HUES64 (cell line): ENCODE data around the gene EFL1.
"Not testable (repeated sequence)": the region's sequence is repeated elsewhere in the genome, so short reads cannot be mapped to it uniquely, and the experiment has no call there.

ENCODE experiments used
- H3K27ac ChIP-seq: 2 replicates; pipeline ENCODE4 v1.7.0; 2013; ENCODE audit warnings: low read depth, low read length, inconsistent platforms
- H3K27me3 ChIP-seq: 2 replicates; pipeline ENCODE4 v1.6.1; 2013; ENCODE audit warnings: mild to moderate bottlenecking, low read length; ENCODE audit not compliant: insufficient read depth
- H3K36me3 ChIP-seq: 2 replicates; pipeline ENCODE4 v1.6.1; 2013; ENCODE audit warnings: mild to moderate bottlenecking, low read length; ENCODE audit not compliant: insufficient read depth
- H3K4me1 ChIP-seq: 2 replicates; pipeline ENCODE4 v1.6.1; 2013; ENCODE audit warnings: mild to moderate bottlenecking, low read length, moderate library complexity; ENCODE audit not compliant: insufficient read depth
- H3K4me3 ChIP-seq: 2 replicates; pipeline ENCODE4 v1.5.1; 2013; ENCODE audit warnings: mild to moderate bottlenecking, low read length, moderate library complexity
- H3K9ac ChIP-seq: 2 replicates; pipeline ENCODE4 v1.6.1; 2013; ENCODE audit warnings: mild to moderate bottlenecking, low read depth, low read length
- H3K9me3 ChIP-seq: 2 replicates; pipeline ENCODE4 v1.6.1; 2013; ENCODE audit warnings: low read depth, low read length; ENCODE audit not compliant: insufficient read depth
- WGBS: fragments of 150-250, 120-280 bp; methylation state at CpG from one replicate; pipeline ENCODE4 v1.1.7; 2013; ENCODE audit warnings: missing lambda C conversion rate; 5-methylcytosine and 5-hydroxymethylcytosine counted together

The EFL1 gene

GRCh38 chr15:82300326-82300725 is 37.8 kb upstream of the EFL1 start:
- WGBS: 91% methylated on average over 6 of the region's 6 CpGs

GRCh38 chr15:82299511-82299914 is 37.0 kb upstream of the EFL1 start:
- H3K4me3 ChIP-seq, H3K27me3 ChIP-seq, H3K36me3 ChIP-seq, H3K4me1 ChIP-seq, H3K9me3 ChIP-seq, H3K27ac ChIP-seq, H3K9ac ChIP-seq: not testable (repeated sequence)
- WGBS: 92% methylated on average over 3 of the region's 6 CpGs

More at GRCh38 chr15:82300326-82300725, 37.8 kb upstream of the EFL1 start:
- not testable (repeated sequence) for H3K4me3 ChIP-seq, H3K4me1 ChIP-seq, H3K27ac ChIP-seq, H3K9ac ChIP-seq, H3K36me3 ChIP-seq, H3K27me3 ChIP-seq, H3K9me3 ChIP-seq

GRCh38 chr15:82298520-82298919 is 36.0 kb upstream of the EFL1 start:
- H3K4me3 ChIP-seq: no peak overlapping the region
- 98% methylated on average over 44 of the region's 44 CpGs for WGBS
- no peaks in the 10 kb centered on the region for H3K27me3 ChIP-seq
- H3K9ac ChIP-seq: no peak overlapping the region
- H3K4me1 ChIP-seq: peaks cover 6% of the 10 kb centered on the region; the same call in 1 of the 2 replicates
- H3K27ac ChIP-seq: no peak overlapping the region
- H3K36me3 ChIP-seq: no peaks in the 10 kb centered on the region
- H3K9me3 ChIP-seq: no peaks in the 10 kb centered on the region

GRCh38 chr15:82298032-82298431 is 35.5 kb upstream of the EFL1 start:
- 96% methylated on average over 13 of the region's 13 CpGs for WGBS
- Histone ChIP-seq H3K9ac (no peak overlapping the region), H3K36me3 (no peaks in the 10 kb centered on the region), H3K4me3 (no peak overlapping the region), H3K27ac (no peak overlapping the region), H3K27me3 (no peaks in the 10 kb centered on the region), H3K9me3 (no peaks in the 10 kb centered on the region), H3K4me1 (peaks cover 6% of the 10 kb centered on the region; the same call in 1 of the 2 replicates)

GRCh38 chr15:82297546-82297945 is 35.0 kb upstream of the EFL1 start:
- Histone ChIP-seq H3K36me3 (no peaks in the 10 kb centered on the region), H3K4me3 (no peak overlapping the region), H3K4me1 (peaks cover 6% of the 10 kb centered on the region; the same call in 1 of the 2 replicates), H3K9me3 (no peaks in the 10 kb centered on the region), H3K27me3 (no peaks in the 10 kb centered on the region), H3K27ac (no peak overlapping the region), H3K9ac (no peak overlapping the region)
- WGBS: 87% methylated on average over 5 of the region's 5 CpGs

- H3K27me3 ChIP-seq: no peaks in the 10 kb centered on the region
- 45% methylated on average over 11 of the region's 11 CpGs for WGBS
These were observed 31.6 kb upstream of the EFL1 start for GRCh38 chr15:82294061-82294690.

GRCh38 chr15:82292271-82292670 is 29.7 kb upstream of the EFL1 start:
- WGBS: 95% methylated on average over 5 of the region's 5 CpGs
- no peaks in the 10 kb centered on the region for H3K27me3 ChIP-seq
- no peak overlapping the region for H3K27ac ChIP-seq
- H3K9me3 ChIP-seq: no peaks in the 10 kb centered on the region
- no peak overlapping the region for H3K9ac ChIP-seq
- H3K4me1 ChIP-seq: peaks cover 6% of the 10 kb centered on the region; the same call in 1 of the 2 replicates
- H3K4me3 ChIP-seq: no peak overlapping the region
- H3K36me3 ChIP-seq: no peaks in the 10 kb centered on the region

More at GRCh38 chr15:82294061-82294690, 31.6 kb upstream of the EFL1 start:
- H3K27ac ChIP-seq: no peak overlapping the region
- H3K4me1 ChIP-seq: peaks cover 6% of the 10 kb centered on the region; the same call in 1 of the 2 replicates
- no peaks in the 10 kb centered on the region for H3K36me3 ChIP-seq
- no peak overlapping the region for H3K4me3 ChIP-seq
- H3K9ac ChIP-seq: no peak overlapping the region
- H3K9me3 ChIP-seq: no peaks in the 10 kb centered on the region

- H3K4me1 ChIP-seq, H3K9me3 ChIP-seq, H3K27me3 ChIP-seq, H3K9ac ChIP-seq, H3K36me3 ChIP-seq, H3K4me3 ChIP-seq, H3K27ac ChIP-seq: not testable (repeated sequence)
- WGBS: no CpG with 5 or more reads among the region's 2 CpGs
These were observed 25.7 kb upstream of the EFL1 start for GRCh38 chr15:82288202-82288601.

- not testable (repeated sequence) for H3K4me1 ChIP-seq, H3K4me3 ChIP-seq, H3K27me3 ChIP-seq, H3K9me3 ChIP-seq, H3K27ac ChIP-seq, H3K9ac ChIP-seq, H3K36me3 ChIP-seq
- 94% methylated on average over 4 of the region's 4 CpGs for WGBS
These were observed 23.9 kb upstream of the EFL1 start for GRCh38 chr15:82286475-82286874.

GRCh38 chr15:82284381-82284780 is 21.8 kb upstream of the EFL1 start:
- not testable (repeated sequence) for H3K4me3 ChIP-seq, H3K27me3 ChIP-seq, H3K9me3 ChIP-seq, H3K36me3 ChIP-seq, H3K9ac ChIP-seq, H3K4me1 ChIP-seq, H3K27ac ChIP-seq
- no CpG with 5 or more reads among the region's 2 CpGs for WGBS

GRCh38 chr15:82282386-82282785 is 19.9 kb upstream of the EFL1 start:
- H3K27me3 ChIP-seq, H3K4me1 ChIP-seq, H3K9ac ChIP-seq, H3K9me3 ChIP-seq, H3K4me3 ChIP-seq, H3K27ac ChIP-seq, H3K36me3 ChIP-seq: not testable (repeated sequence)
- 87% methylated on average over 4 of the region's 4 CpGs for WGBS

GRCh38 chr15:82281276-82281675 is 18.7 kb upstream of the EFL1 start:
- not testable (repeated sequence) for H3K27me3 ChIP-seq, H3K9me3 ChIP-seq, H3K9ac ChIP-seq, H3K36me3 ChIP-seq, H3K27ac ChIP-seq, H3K4me3 ChIP-seq, H3K4me1 ChIP-seq
